Measurements from ENCODE around the gene KAZN.

The KAZN gene

GRCh38 chr1:14875524-14876509 lies 277.3 kb downstream of the KAZN start:
- H3K4me2 ChIP-seq (ENCODE audit: low read depth, low read length) = peak overlapping the region; percentile 38; the same call in 1 of the 2 replicates
- H3K9me2 ChIP-seq (replicated peaks; ENCODE audit: insufficient read depth, low read length) = no peaks in the 10 kb centered on the region
- H3K9ac ChIP-seq (ENCODE audit: low read length) = no peak overlapping the region
- no peak overlapping the region for H2AFZ ChIP-seq (ENCODE audit: low read length)
- peaks cover 20% of the 10 kb centered on the region for H3K4me1 ChIP-seq (ENCODE audit: low read length)
- peak overlapping the region; percentile 34; the same call in 1 of the 2 replicates for H3K27ac ChIP-seq (ENCODE audit: low read length)
- no peak overlapping the region for H3K4me3 ChIP-seq (ENCODE audit: low read length)
- H4K20me1 ChIP-seq (ENCODE audit: insufficient read depth, low read length) = no peaks in the 10 kb centered on the region
- H3K79me2 ChIP-seq (ENCODE audit: low read length) = no peaks in the 10 kb centered on the region
- DNase-seq = no peak
- TF ChIP-seq CTCF (IDR thresholded peaks at IDR 0.05; ENCODE audit: low read length) (no peak), EZH2phosphoT487 (IDR thresholded peaks at IDR 0.05; ENCODE audit: low read length) (no peak), EZH2 (optimal IDR thresholded peaks at IDR 0.05; ENCODE audit: low read depth, low read length) (no peak)
- H3K9me3 ChIP-seq (replicated peaks; ENCODE audit: insufficient read depth, low read length) = no peaks in the 10 kb centered on the region
- peaks cover 13% of the 10 kb centered on the region for H3F3A ChIP-seq (ENCODE audit: insufficient read depth, low read length)
- no peaks in the 10 kb centered on the region for H3K27me3 ChIP-seq (replicated peaks; ENCODE audit: insufficient read depth, low read length)
- H3K36me3 ChIP-seq (replicated peaks; ENCODE audit: insufficient read depth, low read length) = no peaks in the 10 kb centered on the region

GRCh38 chr1:14876747-14877146 lies 278.3 kb downstream of the KAZN start:
- no peaks in the 10 kb centered on the region for H3K27me3 ChIP-seq (replicated peaks; ENCODE audit: insufficient read depth, low read length)
- no peaks in the 10 kb centered on the region for H3K79me2 ChIP-seq (ENCODE audit: low read length)
- H3K9me2 ChIP-seq (replicated peaks; ENCODE audit: insufficient read depth, low read length) = no peaks in the 10 kb centered on the region
- H3K36me3 ChIP-seq (replicated peaks; ENCODE audit: insufficient read depth, low read length) = no peaks in the 10 kb centered on the region
- H2AFZ ChIP-seq (ENCODE audit: low read length) = peak overlapping the region; percentile 12; the same call in 1 of the 2 replicates
- peak overlapping the region; percentile 38 for H3K4me2 ChIP-seq (ENCODE audit: low read depth, low read length)
- peak overlapping the region; percentile 34; the same call in 1 of the 2 replicates for H3K27ac ChIP-seq (ENCODE audit: low read length)
- peaks cover 28% of the 10 kb centered on the region for H3K4me1 ChIP-seq (ENCODE audit: low read length)
- no peaks in the 10 kb centered on the region for H4K20me1 ChIP-seq (ENCODE audit: insufficient read depth, low read length)
- no peak overlapping the region for H3K9ac ChIP-seq (ENCODE audit: low read length)
- DNase-seq = peak; percentile 76
- H3F3A ChIP-seq (ENCODE audit: insufficient read depth, low read length) = peaks cover 13% of the 10 kb centered on the region
- no peaks in the 10 kb centered on the region for H3K9me3 ChIP-seq (replicated peaks; ENCODE audit: insufficient read depth, low read length)
- TF ChIP-seq EZH2phosphoT487 (IDR thresholded peaks at IDR 0.05; ENCODE audit: low read length) = no peak
- TF ChIP-seq CTCF (IDR thresholded peaks at IDR 0.05; ENCODE audit: low read length) = no peak
- no peak for TF ChIP-seq EZH2 (optimal IDR thresholded peaks at IDR 0.05; ENCODE audit: low read depth, low read length)
- H3K4me3 ChIP-seq (ENCODE audit: low read length) = peak overlapping the region; percentile 6; the same call in 1 of the 2 replicates

GRCh38 chr1:14877224-14877623 lies 278.7 kb downstream of the KAZN start:
- H4K20me1 ChIP-seq (ENCODE audit: insufficient read depth, low read length) = no peaks in the 10 kb centered on the region
- H3K4me3 ChIP-seq (ENCODE audit: low read length) = peak overlapping the region; percentile 6; the same call in 1 of the 2 replicates

More at GRCh38 chr1:14877224-14877623, 278.7 kb downstream of the KAZN start:
- Histone ChIP-seq H2AFZ (ENCODE audit: low read length) (peak overlapping the region; percentile 12; the same call in 1 of the 2 replicates), H3K27me3 (replicated peaks; ENCODE audit: insufficient read depth, low read length) (no peaks in the 10 kb centered on the region), H3K4me1 (ENCODE audit: low read length) (peaks cover 32% of the 10 kb centered on the region), H3K36me3 (replicated peaks; ENCODE audit: insufficient read depth, low read length) (no peaks in the 10 kb centered on the region), H3K27ac (ENCODE audit: low read length) (peak overlapping the region; percentile 34; the same call in 1 of the 2 replicates), H3F3A (ENCODE audit: insufficient read depth, low read length) (peaks cover 15% of the 10 kb centered on the region), H3K9me2 (replicated peaks; ENCODE audit: insufficient read depth, low read length) (no peaks in the 10 kb centered on the region), H3K4me2 (ENCODE audit: low read depth, low read length) (peak overlapping the region; percentile 38), H3K9me3 (replicated peaks; ENCODE audit: insufficient read depth, low read length) (no peaks in the 10 kb centered on the region), H3K9ac (ENCODE audit: low read length) (no peak overlapping the region), H3K79me2 (ENCODE audit: low read length) (no peaks in the 10 kb centered on the region)
- no peak for DNase-seq
- TF ChIP-seq EZH2phosphoT487 (IDR thresholded peaks at IDR 0.05; ENCODE audit: low read length) (no peak), CTCF (IDR thresholded peaks at IDR 0.05; ENCODE audit: low read length) (no peak), EZH2 (optimal IDR thresholded peaks at IDR 0.05; ENCODE audit: low read depth, low read length) (no peak)

Data from MM.1S (cell line).